HG02885 (cell line): ENCODE measurements around the gene EPB41L1.

Experiments
- ATAC-seq: cut with Tn5 transposase; IDR thresholded peaks from one replicate; pipeline ENCODE4 v1.9.1; 2021; ENCODE audit warnings: mild to moderate bottlenecking; ENCODE audit not compliant: unreplicated experiment, poor library complexity

The EPB41L1 gene

GRCh38 chr20:36154700-36155628 lies at the start of gene EPB41L1:
Gene EPB41L1 (plus strand): TSS chr20:36154740. CDS start chr20:36173778, 19,038 bp downstream.
- no peak for ATAC-seq

- ATAC-seq: no peak
Observed at GRCh38 chr20:36104856-36105255, 49.7 kb upstream of the EPB41L1 start.

- ATAC-seq: no peak
Observed at GRCh38 chr20:36105711-36106226, 48.8 kb upstream of the EPB41L1 start.

- no peak for ATAC-seq
Observed at GRCh38 chr20:36106606-36107005, 47.9 kb upstream of the EPB41L1 start.

- ATAC-seq: no peak
Observed at GRCh38 chr20:36107881-36108280, 46.7 kb upstream of the EPB41L1 start.

GRCh38 chr20:36109251-36109947 lies 45.1 kb upstream of the EPB41L1 start:
- no peak for ATAC-seq

- no peak for ATAC-seq
Observed at GRCh38 chr20:36110994-36111393, 43.5 kb upstream of the EPB41L1 start.

- no peak for ATAC-seq
Observed at GRCh38 chr20:36112112-36112511, 42.4 kb upstream of the EPB41L1 start.

- no peak for ATAC-seq
Observed at GRCh38 chr20:36113036-36113435, 41.5 kb upstream of the EPB41L1 start.

- ATAC-seq: no peak
Observed at GRCh38 chr20:36113566-36114250, 40.8 kb upstream of the EPB41L1 start.

- no peak for ATAC-seq
Observed at GRCh38 chr20:36114707-36115106, 39.8 kb upstream of the EPB41L1 start.

GRCh38 chr20:36115925-36116324 lies 38.6 kb upstream of the EPB41L1 start:
- ATAC-seq: no peak

GRCh38 chr20:36116807-36117441 lies 37.6 kb upstream of the EPB41L1 start:
- no peak for ATAC-seq

GRCh38 chr20:36117638-36118037 lies 36.9 kb upstream of the EPB41L1 start:
- ATAC-seq: no peak

GRCh38 chr20:36118371-36118770 lies 36.2 kb upstream of the EPB41L1 start:
- ATAC-seq: no peak

GRCh38 chr20:36119537-36119936 lies 35.0 kb upstream of the EPB41L1 start:
- no peak for ATAC-seq

GRCh38 chr20:36120241-36120640 lies 34.3 kb upstream of the EPB41L1 start:
- no peak for ATAC-seq

- ATAC-seq: no peak
Observed at GRCh38 chr20:36120991-36121390, 33.5 kb upstream of the EPB41L1 start.

- no peak for ATAC-seq
Observed at GRCh38 chr20:36121981-36122930, 32.3 kb upstream of the EPB41L1 start.
